Left lobe of liver (tissue), 2 donors: Measurements from ENCODE around the gene TTF2. TPM values are rescaled to one million over a fixed set of nuclear protein-coding genes. Genes with fewer than 3 reads are reported as not detected.
"Not testable (repeated sequence)": the region's sequence is repeated elsewhere in the genome, so short reads cannot be mapped to it uniquely, and the experiment has no call there.

Source experiments
- ATAC-seq: fragments of 200-7000 bp; cut with Tn5 transposase; one replicate; pipeline ENCODE4 v1.9.1; 2020; ENCODE audit warnings: mild to moderate bottlenecking, moderate library complexity
- DNase-seq: peaks from one replicate; pipeline ENCODE4 v3.0.0-alpha.2; 2020; ENCODE audit warnings: low spot score
- total RNA-seq: library from RNA; stranded (reverse); gene quantifications from one replicate; pipeline ENCODE4 v1.2.1, GENCODE V29; 2021
- donor health status: DM: no; HTN: no; CAD: no; lungs with moderate emphysema.
- donor health status: DM: no; HTN: yes; CAD: no.

The TTF2 gene
- total RNA-seq, 1 donor from 2014 or later = 2.9 TPM

- not testable (repeated sequence) for ATAC-seq, DNase-seq
Measured at GRCh38 chr1:117119144-117119543, 59.0 kb downstream of the TTF2 start.

GRCh38 chr1:117120774-117121588, 60.9 kb downstream of the TTF2 start:
- DNase-seq = no peak
- peak; percentile 37 for ATAC-seq

GRCh38 chr1:117121589-117122329, 61.6 kb downstream of the TTF2 start, which contains the start of gene TRIM45:
TSS of gene TRIM45 (minus strand) at chr1:117121749. CDS start at chr1:117121201, 548 bp downstream.
- ATAC-seq = peak; percentile 92
- peak; percentile 96 for DNase-seq

GRCh38 chr1:117122330-117123025, 62.4 kb downstream of the TTF2 start:
- ATAC-seq (no peak), DNase-seq (no peak)

GRCh38 chr1:117123274-117123673, 63.1 kb downstream of the TTF2 start:
- no peak for DNase-seq
- ATAC-seq = no peak

GRCh38 chr1:117124661-117125060, 64.5 kb downstream of the TTF2 start:
- ATAC-seq (no peak), DNase-seq (no peak)

- ATAC-seq (no peak), DNase-seq (no peak)
Measured at GRCh38 chr1:117127795-117128194, 67.7 kb downstream of the TTF2 start.

GRCh38 chr1:117128323-117129079, 68.4 kb downstream of the TTF2 start:
- DNase-seq = no peak
- peak; percentile 68 for ATAC-seq

GRCh38 chr1:117130526-117130925, 70.4 kb downstream of the TTF2 start:
- no peak for ATAC-seq
- no peak for DNase-seq

GRCh38 chr1:117135329-117135728, 75.2 kb downstream of the TTF2 start:
- DNase-seq (no peak), ATAC-seq (no peak)

- ATAC-seq (no peak), DNase-seq (no peak)
Measured at GRCh38 chr1:117136749-117137148, 76.6 kb downstream of the TTF2 start.

- ATAC-seq (no peak), DNase-seq (no peak)
Measured at GRCh38 chr1:117137281-117137855, 77.2 kb downstream of the TTF2 start.

GRCh38 chr1:117138106-117138505, 78.0 kb downstream of the TTF2 start:
- ATAC-seq = no peak
- DNase-seq = no peak

GRCh38 chr1:117138561-117138960, 78.4 kb downstream of the TTF2 start:
- DNase-seq (no peak), ATAC-seq (no peak)

- DNase-seq (no peak), ATAC-seq (no peak)
Measured at GRCh38 chr1:117142200-117142599, 82.1 kb downstream of the TTF2 start.

GRCh38 chr1:117143172-117143571, 83.0 kb downstream of the TTF2 start:
- ATAC-seq (no peak), DNase-seq (no peak)

- DNase-seq (no peak), ATAC-seq (no peak)
Measured at GRCh38 chr1:117143871-117144270, 83.7 kb downstream of the TTF2 start.

GRCh38 chr1:117146072-117146471, 85.9 kb downstream of the TTF2 start:
- no peak for ATAC-seq
- DNase-seq = no peak

- ATAC-seq (no peak), DNase-seq (no peak)
Measured at GRCh38 chr1:117146575-117147340, 86.6 kb downstream of the TTF2 start.
